SH-SY5Y (cell line): ENCODE measurements around the gene ALAS2.

Experiments used
- GATA2 ChIP-seq: IDR thresholded peaks from 2 replicates; pipeline ENCODE4 v1.6.1; 2011; ENCODE audit warnings: mild to moderate bottlenecking, low read depth, low read length
- GATA3 ChIP-seq: IDR thresholded peaks from 2 replicates; pipeline ENCODE4 v1.6.1; 2011; ENCODE audit warnings: low read depth, mild to moderate bottlenecking, low read length, moderate library complexity

DNA sequence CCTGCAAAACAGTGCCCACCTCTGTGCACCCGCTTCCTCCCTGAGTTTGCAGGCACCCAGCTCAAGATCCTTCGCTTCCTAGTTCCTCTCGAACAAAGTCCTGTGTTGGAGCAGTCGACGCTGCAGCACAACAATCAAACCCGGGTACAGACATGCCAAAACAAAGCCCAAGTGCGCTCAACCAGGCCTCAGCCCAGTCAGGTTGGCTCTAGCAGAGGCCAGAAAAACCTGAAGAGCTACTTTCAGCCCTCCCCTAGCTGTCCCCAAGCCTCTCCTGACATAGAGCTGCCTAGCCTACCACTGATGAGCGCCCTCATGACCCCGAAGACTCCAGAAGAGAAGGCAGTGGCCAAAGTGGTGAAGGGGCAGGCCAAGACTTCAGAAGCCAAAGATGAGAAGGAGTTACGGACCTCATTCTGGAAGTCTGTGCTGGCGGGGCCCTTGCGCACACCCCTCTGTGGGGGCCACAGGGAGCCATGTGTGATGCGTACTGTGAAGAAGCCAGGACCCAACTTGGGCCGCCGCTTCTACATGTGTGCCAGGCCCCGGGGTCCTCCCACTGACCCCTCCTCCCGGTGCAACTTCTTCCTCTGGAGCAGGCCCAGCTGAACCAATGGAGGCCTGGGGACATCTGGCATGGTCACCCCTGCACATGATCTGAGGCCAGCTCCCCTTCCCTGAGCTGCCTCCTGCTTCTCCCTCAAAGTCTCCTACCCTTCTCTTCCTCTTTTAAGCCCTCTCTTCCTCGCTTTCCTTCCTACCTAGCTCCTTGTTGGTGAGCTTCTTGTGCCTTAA is 23.8 kb downstream of the ALAS2 start:
- TF ChIP-seq GATA2 (no peak), GATA3 (no peak)
